Fibroblast of the aortic adventitia (primary cell): ENCODE results near the gene PODXL. TPM values are rescaled to one million over a fixed set of nuclear protein-coding genes. Genes with fewer than 3 reads are reported as not detected.
"Not testable (repeated sequence)": the region's sequence is repeated elsewhere in the genome, so short reads cannot be mapped to it uniquely, and the experiment has no call there.

Source experiments
- DNase-seq: peaks from one replicate; pipeline ENCODE4 v3.0.0-alpha.2; 2010; ENCODE audit warnings: low read depth
- H3K4me3 ChIP-seq: 2 replicates; pipeline ENCODE4 v1.5.1; 2011; ENCODE audit warnings: low read depth, mild to moderate bottlenecking, control low read depth, low read length, moderate library complexity
- CTCF ChIP-seq: IDR thresholded peaks from 2 replicates; pipeline ENCODE4 v1.5.1; 2011; ENCODE audit warnings: mild to moderate bottlenecking, low read length, control low read depth, inconsistent platforms; ENCODE audit not compliant: insufficient read depth
- total RNA-seq: library from RNA; depleted of rRNA; stranded (reverse); fragments of >200 nt; gene quantifications from 2 replicates; pipeline ENCODE4 v1.2.3, GENCODE V29; 2012; ENCODE audit warnings: low replicate concordance

PODXL gene
- total RNA-seq, 1 donor, result 7.3 TPM

- TF ChIP-seq CTCF, result no peak
- no peak overlapping the region for H3K4me3 ChIP-seq
- no peak for DNase-seq
These were observed 49.8 kb downstream of the PODXL start for GRCh38 chr7:131506597-131506996.

GRCh38 chr7:131505636-131506557 lies 50.5 kb downstream of the PODXL start:
- no peak for TF ChIP-seq CTCF
- DNase-seq, result no peak
- no peak overlapping the region for H3K4me3 ChIP-seq

GRCh38 chr7:131505037-131505620 lies 51.3 kb downstream of the PODXL start:
- DNase-seq, H3K4me3 ChIP-seq: not testable (repeated sequence)

GRCh38 chr7:131504157-131504899 lies 52.1 kb downstream of the PODXL start:
- no peak overlapping the region for H3K4me3 ChIP-seq
- TF ChIP-seq CTCF, result no peak
- no peak for DNase-seq

- H3K4me3 ChIP-seq, result no peak overlapping the region
- DNase-seq, result no peak
- no peak for TF ChIP-seq CTCF
These were observed 52.8 kb downstream of the PODXL start for GRCh38 chr7:131503639-131504038.

GRCh38 chr7:131502810-131503508 lies 53.5 kb downstream of the PODXL start:
- peak; percentile 32 for DNase-seq
- no peak overlapping the region for H3K4me3 ChIP-seq
- TF ChIP-seq CTCF, result no peak
